ENCODE data around the gene IL1RAP.

- no peak for TF ChIP-seq FOXM1 (IDR thresholded peaks at IDR 0.05; ENCODE audit: borderline replicate concordance, low read depth)
- no peak for TF ChIP-seq TAF1 (IDR thresholded peaks at IDR 0.05; ENCODE audit: low read depth)
- TF ChIP-seq, protein P1, sequence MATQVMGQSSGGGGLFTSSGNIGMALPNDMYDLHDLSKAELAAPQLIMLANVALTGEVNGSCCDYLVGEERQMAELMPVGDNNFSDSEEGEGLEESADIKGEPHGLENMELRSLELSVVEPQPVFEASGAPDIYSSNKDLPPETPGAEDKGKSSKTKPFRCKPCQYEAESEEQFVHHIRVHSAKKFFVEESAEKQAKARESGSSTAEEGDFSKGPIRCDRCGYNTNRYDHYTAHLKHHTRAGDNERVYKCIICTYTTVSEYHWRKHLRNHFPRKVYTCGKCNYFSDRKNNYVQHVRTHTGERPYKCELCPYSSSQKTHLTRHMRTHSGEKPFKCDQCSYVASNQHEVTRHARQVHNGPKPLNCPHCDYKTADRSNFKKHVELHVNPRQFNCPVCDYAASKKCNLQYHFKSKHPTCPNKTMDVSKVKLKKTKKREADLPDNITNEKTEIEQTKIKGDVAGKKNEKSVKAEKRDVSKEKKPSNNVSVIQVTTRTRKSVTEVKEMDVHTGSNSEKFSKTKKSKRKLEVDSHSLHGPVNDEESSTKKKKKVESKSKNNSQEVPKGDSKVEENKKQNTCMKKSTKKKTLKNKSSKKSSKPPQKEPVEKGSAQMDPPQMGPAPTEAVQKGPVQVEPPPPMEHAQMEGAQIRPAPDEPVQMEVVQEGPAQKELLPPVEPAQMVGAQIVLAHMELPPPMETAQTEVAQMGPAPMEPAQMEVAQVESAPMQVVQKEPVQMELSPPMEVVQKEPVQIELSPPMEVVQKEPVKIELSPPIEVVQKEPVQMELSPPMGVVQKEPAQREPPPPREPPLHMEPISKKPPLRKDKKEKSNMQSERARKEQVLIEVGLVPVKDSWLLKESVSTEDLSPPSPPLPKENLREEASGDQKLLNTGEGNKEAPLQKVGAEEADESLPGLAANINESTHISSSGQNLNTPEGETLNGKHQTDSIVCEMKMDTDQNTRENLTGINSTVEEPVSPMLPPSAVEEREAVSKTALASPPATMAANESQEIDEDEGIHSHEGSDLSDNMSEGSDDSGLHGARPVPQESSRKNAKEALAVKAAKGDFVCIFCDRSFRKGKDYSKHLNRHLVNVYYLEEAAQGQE (IDR thresholded peaks at IDR 0.05; ENCODE audit: low read depth): no peak
- TF ChIP-seq MAX (IDR thresholded peaks at IDR 0.05): no peak
These were observed 10.9 kb upstream of the IL1RAP start for GRCh38 chr3:190502946-190503345.

Measured in Ishikawa (cell line).